GM21381 (cell line): ENCODE measurements around the gene RPL38.

ENCODE experiments used
- ATAC-seq: cut with Tn5 transposase; IDR thresholded peaks from one replicate; pipeline ENCODE4 v1.9.1; 2021; ENCODE audit warnings: mild to moderate bottlenecking, moderate library complexity; ENCODE audit not compliant: unreplicated experiment

The RPL38 gene

GRCh38 chr17:74245145-74245831 lies 41.8 kb downstream of the RPL38 start:
- no peak for ATAC-seq

GRCh38 chr17:74245871-74246270 lies 42.4 kb downstream of the RPL38 start:
- ATAC-seq: no peak

- ATAC-seq: no peak
Observed at GRCh38 chr17:74249590-74250270, 46.3 kb downstream of the RPL38 start.

- ATAC-seq: no peak
Observed at GRCh38 chr17:74250324-74250995, 47.0 kb downstream of the RPL38 start.

- no peak for ATAC-seq
Observed at GRCh38 chr17:74251051-74251450, 47.6 kb downstream of the RPL38 start.

- ATAC-seq: no peak
Observed at GRCh38 chr17:74251569-74251968, 48.1 kb downstream of the RPL38 start.

GRCh38 chr17:74252211-74252610 lies 48.7 kb downstream of the RPL38 start:
- no peak for ATAC-seq

GRCh38 chr17:74253036-74253435 lies 49.6 kb downstream of the RPL38 start:
- no peak for ATAC-seq

- ATAC-seq: no peak
Observed at GRCh38 chr17:74257311-74257710, 53.8 kb downstream of the RPL38 start.

GRCh38 chr17:74259667-74260524 lies 56.4 kb downstream of the RPL38 start:
- no peak for ATAC-seq
